CD4-positive, alpha-beta T cell treated with Interleukin-21 for 1 hour (primary cell): ENCODE measurements around the gene DYNC1H1.

Experiments
- DNase-seq: peaks from one replicate; pipeline ENCODE4 v3.0.0-alpha.2; 2020

The DYNC1H1 gene

DNA sequence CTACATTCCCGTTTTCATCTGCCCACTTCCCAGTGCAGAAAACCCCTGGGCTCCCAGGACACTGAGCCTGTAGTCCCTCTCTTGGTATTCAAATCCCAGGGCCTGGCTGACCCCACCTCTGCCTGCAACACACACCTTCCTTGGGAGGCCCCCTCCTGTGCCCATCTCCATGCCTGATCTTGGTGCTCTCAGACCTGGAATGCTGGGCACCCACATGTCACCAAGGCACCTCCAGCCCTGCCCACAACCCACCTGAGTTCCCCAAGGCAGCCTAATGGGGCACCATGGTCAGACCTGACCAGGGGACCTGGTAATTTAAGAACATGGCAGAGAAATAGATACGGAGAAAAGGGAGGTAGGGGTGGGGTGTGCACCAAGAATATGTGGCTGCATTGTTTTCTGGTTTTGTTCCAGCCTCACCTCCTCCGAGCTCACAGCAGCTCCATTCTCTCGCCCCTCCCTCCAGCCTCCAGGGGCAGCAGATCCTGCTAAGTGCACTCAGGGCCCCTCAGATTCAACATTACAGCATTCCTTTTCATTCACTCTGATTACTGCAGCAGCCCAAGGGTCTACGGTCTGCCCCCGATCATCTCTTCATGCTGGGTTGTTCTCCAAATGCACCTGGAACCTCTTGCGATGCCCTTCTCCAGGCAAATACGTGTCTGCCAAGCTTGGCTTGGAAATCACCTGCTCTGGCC is 131.6 kb downstream of the DYNC1H1 start:
- DNase-seq, result peak; percentile 1

DNA sequence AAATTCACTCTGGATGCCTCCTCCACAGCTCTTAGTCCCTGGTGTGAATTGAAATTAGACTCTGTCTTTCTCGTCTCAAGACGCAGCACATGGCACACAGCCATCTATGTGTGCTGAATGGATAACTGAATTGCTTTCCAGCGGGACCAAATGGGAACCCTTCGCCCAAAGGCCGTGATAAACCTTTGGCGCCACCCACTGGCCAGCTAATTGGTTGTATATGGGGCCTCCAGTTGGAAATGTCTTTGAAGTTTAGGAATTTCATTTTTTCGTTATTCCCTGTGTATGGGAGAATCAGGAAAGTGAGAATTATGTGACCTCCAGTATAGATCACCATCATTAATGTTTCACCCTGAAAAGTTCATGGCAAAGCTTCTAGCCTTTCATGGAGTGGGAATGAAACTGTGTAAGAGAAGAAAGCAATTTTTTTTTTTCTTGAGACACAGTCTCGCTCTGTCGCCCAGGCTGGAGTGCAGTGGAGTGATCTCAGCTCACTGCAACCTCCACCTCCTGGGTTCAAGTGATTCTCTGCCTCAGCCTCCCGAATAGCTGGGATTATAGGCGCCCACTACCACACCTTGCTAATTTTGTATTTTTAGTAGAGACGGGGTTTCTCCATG is 132.3 kb downstream of the DYNC1H1 start:
- DNase-seq, result peak; percentile 72

DNA sequence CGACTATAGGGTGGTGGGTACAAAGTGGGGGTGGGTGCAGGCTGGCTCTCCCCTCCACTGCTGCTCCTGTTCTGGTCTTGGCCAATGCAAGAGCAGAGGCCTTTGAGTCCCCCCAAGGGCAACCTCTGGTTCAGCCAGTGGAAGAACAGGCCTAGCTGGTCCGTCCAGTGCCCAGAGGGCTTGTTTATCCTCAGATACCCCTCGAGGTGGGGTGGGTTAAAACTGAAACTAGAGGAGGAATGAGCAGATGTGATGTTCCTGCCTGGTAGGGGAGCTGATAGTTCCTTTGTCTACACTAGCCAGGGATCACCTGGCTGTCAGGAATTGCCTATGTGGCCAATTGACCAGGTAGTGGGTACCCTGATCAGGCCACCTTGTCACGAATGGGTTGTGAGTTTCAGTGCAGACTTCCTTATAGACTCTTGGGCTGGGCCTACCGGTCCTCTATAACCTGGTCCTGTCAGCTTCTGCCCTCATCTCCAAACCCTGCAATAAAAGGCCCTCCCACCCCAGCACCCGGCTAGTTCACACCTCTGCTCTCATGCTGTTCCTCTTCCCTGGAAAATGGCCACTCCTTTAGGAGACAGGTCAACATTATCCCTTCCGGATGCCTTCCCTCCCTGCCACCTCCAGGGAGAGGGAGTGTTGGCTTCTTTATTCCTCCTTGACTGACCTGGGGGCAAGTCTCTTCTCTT is 133.2 kb downstream of the DYNC1H1 start:
- no peak for DNase-seq

DNA sequence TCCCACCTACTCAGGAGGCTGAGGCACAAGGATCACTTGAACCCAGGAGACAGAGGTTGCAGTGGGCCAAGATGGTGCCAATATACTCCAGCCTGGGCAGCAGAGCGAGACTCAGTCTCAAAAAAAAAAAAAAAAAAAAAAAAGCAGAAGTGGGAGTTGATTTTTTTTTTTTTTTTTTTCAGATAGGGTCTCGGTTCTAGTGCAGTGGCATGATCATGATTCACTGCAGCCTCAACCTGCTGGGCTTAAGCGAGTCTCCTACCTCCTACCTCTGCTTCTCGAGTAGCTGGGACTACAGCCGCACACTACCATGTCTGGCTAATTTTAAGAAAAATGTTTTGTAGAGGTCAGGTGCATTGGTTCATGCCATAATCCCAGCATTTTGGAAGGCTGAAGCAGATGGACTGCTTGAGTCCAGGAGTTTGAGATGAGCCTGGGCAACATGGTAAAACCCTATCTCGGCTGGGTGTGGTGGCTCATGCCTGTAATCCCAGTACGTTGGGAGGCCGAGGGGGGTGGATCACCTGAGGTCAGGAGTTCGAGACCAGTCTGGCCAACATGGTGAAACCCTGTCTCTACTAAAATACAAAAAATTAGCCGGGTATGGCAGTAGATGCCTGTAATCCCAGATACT is 138.8 kb downstream of the DYNC1H1 start:
- DNase-seq, result no peak

DNA sequence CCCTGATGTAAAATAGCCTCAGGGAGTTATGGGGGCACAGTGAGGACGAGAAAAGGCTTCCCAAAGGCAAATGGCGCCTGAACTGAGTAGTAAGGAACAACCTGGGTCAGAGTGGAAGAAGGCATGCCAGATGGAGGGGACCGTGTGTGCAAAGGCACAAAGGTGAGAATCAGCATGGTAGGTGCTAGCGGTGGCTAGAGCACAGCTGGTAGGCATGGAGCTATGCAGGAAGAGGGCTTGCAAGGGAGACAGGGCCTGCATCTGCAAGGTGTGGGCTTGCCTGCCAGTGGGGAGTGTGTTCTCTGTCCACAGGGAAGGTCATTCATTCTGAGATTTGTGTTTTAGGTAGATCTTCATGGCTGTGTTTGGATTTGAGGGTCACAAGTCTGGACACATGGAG is 141.0 kb downstream of the DYNC1H1 start:
- no peak for DNase-seq
